ENCODE data around the gene PSME2. TPM values are rescaled to one million over a fixed set of nuclear protein-coding genes. Genes with fewer than 3 reads are reported as not detected.

Gene PSME2
- total and polyA plus RNA-seq, 9 of the 15 experiments (the other 6 are each of a cell fraction or from before 2014, with no cell fraction given): 111 to 579 (median 159) TPM

- no TSS peak for BruUV-seq (replicated peaks)
- under 1% methylated on average over 47 of the region's 89 CpGs for WGBS (ENCODE audit: insufficient coverage, low coverage, missing lambda C conversion rate)
- intact Hi-C loops (cut with micrococcal nuclease) (no loop called here), in situ Hi-C loops (cut with MboI) (no loop called here)
- Histone ChIP-seq H3K27ac (ENCODE audit: extremely low read depth, low read depth, low read length) (peak within 1 kb of the TSS; percentile 97), H3K4me2 (ENCODE audit: insufficient read depth, low read length) (peak within 1 kb of the TSS; percentile 86), H3K36me3 (ENCODE audit: control insufficient read depth, insufficient read depth, low read length) (peaks cover 30% of the 10 kb centered on the region; the same call in 2 of the 3 replicates), H3K79me2 (ENCODE audit: control insufficient read depth, insufficient read depth, low read length) (peaks cover 51% of the 10 kb centered on the region), H3K4me1 (replicated peaks in 1 of 2; ENCODE audit: control insufficient read depth in 2 of 2, insufficient read depth in 2 of 2, low read length in 2 of 2) (peaks cover 6 to 13% of the 10 kb centered on the region in 2 experiments; a peak in 3 of 5 replicates), H3K4me3 (peak within 1 kb of the TSS; percentile 67), H3K9me1 (ENCODE audit: control insufficient read depth, insufficient read depth, low read length) (no peaks in the 10 kb centered on the region), H3K9ac (ENCODE audit: insufficient read depth in 1 of 2, low read depth in 2 of 2, low read length in 2 of 2) (peak within 1 kb of the TSS; percentile 96 to 99), H3K9me3 (replicated peaks; ENCODE audit: control insufficient read depth, insufficient read depth, low read depth, low read length) (no peaks in the 10 kb centered on the region), H4K20me1 (replicated peaks; ENCODE audit: control insufficient read depth, insufficient read depth, low read length) (no peaks in the 10 kb centered on the region), H2AFZ (ENCODE audit: low read depth, low read length) (peak within 1 kb of the TSS; percentile 98), H3K27me3 (ENCODE audit: control insufficient read depth in 2 of 2, insufficient read depth in 2 of 2, low read length in 2 of 2) (no peaks in the 10 kb centered on the region)
- ChIA-PET POLR2A (interaction anchor here (0.5 to 3.2 kb wide), 13 partner anchors 9 to 875 kb away, joined by 3 to 21 read pairs (median 4); partner anchors contain the start of genes CHMP4A, EMC9, IRF9 and MDP1), CTCF (ENCODE audit: low intra/inter-chr PET ratio) (no interaction called here)
- FAIRE-seq (peak; percentile 91), DNase-seq (ENCODE audit: extremely low read depth in 1 of 4, low spot score in 3 of 4) (peak; percentile 81 to 89 (median 84)), ATAC-seq (peak; percentile 95)
- TF ChIP-seq, protein P1, sequence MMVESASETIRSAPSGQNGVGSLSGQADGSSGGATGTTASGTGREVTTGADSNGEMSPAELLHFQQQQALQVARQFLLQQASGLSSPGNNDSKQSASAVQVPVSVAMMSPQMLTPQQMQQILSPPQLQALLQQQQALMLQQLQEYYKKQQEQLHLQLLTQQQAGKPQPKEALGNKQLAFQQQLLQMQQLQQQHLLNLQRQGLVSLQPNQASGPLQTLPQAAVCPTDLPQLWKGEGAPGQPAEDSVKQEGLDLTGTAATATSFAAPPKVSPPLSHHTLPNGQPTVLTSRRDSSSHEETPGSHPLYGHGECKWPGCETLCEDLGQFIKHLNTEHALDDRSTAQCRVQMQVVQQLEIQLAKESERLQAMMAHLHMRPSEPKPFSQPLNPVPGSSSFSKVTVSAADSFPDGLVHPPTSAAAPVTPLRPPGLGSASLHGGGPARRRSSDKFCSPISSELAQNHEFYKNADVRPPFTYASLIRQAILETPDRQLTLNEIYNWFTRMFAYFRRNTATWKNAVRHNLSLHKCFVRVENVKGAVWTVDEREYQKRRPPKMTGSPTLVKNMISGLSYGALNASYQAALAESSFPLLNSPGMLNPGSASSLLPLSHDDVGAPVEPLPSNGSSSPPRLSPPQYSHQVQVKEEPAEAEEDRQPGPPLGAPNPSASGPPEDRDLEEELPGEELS (CRISPR knock-in tag; IDR thresholded peaks at IDR 0.05; ENCODE audit: borderline replicate concordance): peak; percentile 59; the same call in 1 of the 2 replicates
- TF ChIP-seq, protein P2, sequence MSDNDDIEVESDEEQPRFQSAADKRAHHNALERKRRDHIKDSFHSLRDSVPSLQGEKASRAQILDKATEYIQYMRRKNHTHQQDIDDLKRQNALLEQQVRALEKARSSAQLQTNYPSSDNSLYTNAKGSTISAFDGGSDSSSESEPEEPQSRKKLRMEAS (CRISPR knock-in tag; IDR thresholded peaks at IDR 0.05): peak; percentile 97
- TF ChIP-seq, protein P3, sequence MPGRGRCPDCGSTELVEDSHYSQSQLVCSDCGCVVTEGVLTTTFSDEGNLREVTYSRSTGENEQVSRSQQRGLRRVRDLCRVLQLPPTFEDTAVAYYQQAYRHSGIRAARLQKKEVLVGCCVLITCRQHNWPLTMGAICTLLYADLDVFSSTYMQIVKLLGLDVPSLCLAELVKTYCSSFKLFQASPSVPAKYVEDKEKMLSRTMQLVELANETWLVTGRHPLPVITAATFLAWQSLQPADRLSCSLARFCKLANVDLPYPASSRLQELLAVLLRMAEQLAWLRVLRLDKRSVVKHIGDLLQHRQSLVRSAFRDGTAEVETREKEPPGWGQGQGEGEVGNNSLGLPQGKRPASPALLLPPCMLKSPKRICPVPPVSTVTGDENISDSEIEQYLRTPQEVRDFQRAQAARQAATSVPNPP (IDR thresholded peaks at IDR 0.05; ENCODE audit: borderline replicate concordance, insufficient read depth, insufficient read length): no peak
- TF ChIP-seq ZNF224 (CRISPR knock-in tag; IDR thresholded peaks at IDR 0.05) (no peak), ZFP30 (CRISPR knock-in tag; IDR thresholded peaks at IDR 0.05; ENCODE audit: borderline replicate concordance) (no peak), FOXM1 (IDR thresholded peaks at IDR 0.05; ENCODE audit: low read depth) (no peak), FOXM1 (CRISPR knock-in tag; IDR thresholded peaks at IDR 0.05; ENCODE audit: low read depth) (no peak), MED1 (CRISPR knock-in tag; IDR thresholded peaks at IDR 0.05; ENCODE audit: borderline replicate concordance) (no peak), ZNF121 (CRISPR knock-in tag; conservative IDR thresholded peaks at IDR 0.05) (no peak), TCF7 (IDR thresholded peaks at IDR 0.05; ENCODE audit: borderline replicate concordance) (no peak), SRF (CRISPR knock-in tag; IDR thresholded peaks at IDR 0.05) (no peak; a peak in 1 of 4 replicates), YBX1 (IDR thresholded peaks at IDR 0.05) (no peak)
- TF ChIP-seq, protein P4, sequence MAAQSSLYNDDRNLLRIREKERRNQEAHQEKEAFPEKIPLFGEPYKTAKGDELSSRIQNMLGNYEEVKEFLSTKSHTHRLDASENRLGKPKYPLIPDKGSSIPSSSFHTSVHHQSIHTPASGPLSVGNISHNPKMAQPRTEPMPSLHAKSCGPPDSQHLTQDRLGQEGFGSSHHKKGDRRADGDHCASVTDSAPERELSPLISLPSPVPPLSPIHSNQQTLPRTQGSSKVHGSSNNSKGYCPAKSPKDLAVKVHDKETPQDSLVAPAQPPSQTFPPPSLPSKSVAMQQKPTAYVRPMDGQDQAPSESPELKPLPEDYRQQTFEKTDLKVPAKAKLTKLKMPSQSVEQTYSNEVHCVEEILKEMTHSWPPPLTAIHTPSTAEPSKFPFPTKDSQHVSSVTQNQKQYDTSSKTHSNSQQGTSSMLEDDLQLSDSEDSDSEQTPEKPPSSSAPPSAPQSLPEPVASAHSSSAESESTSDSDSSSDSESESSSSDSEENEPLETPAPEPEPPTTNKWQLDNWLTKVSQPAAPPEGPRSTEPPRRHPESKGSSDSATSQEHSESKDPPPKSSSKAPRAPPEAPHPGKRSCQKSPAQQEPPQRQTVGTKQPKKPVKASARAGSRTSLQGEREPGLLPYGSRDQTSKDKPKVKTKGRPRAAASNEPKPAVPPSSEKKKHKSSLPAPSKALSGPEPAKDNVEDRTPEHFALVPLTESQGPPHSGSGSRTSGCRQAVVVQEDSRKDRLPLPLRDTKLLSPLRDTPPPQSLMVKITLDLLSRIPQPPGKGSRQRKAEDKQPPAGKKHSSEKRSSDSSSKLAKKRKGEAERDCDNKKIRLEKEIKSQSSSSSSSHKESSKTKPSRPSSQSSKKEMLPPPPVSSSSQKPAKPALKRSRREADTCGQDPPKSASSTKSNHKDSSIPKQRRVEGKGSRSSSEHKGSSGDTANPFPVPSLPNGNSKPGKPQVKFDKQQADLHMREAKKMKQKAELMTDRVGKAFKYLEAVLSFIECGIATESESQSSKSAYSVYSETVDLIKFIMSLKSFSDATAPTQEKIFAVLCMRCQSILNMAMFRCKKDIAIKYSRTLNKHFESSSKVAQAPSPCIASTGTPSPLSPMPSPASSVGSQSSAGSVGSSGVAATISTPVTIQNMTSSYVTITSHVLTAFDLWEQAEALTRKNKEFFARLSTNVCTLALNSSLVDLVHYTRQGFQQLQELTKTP (IDR thresholded peaks at IDR 0.05; ENCODE audit: low read depth in 1 of 2, partially characterized antibody in 2 of 2): no peak
These were observed 49.0 kb upstream of the PSME2 start, which contains the start of gene TM9SF1 for GRCh38 chr14:24195186-24196070. TSS of gene TM9SF1 (minus strand) at chr14:24195441. CDS start at chr14:24195019, 422 bp downstream.

Measured in K562 (cell line).